Measurements from ENCODE around the gene APLF. TPM values are rescaled to one million over a fixed set of nuclear protein-coding genes. Genes with fewer than 3 reads are reported as not detected.

APLF gene
- total RNA-seq, 1 experiment from 2014 or later, result 4.5 TPM

GRCh38 chr2:68512326-68512725 is 44.9 kb downstream of the APLF start:
- Mint-ChIP-seq H3K4me1 (ENCODE audit: low read depth, unreplicated experiment) (peaks cover 8% of the 10 kb centered on the region), H3K4me3 (ENCODE audit: low read depth, unreplicated experiment) (no peak overlapping the region), H3K27me3 (ENCODE audit: unreplicated experiment) (no peaks in the 10 kb centered on the region), H3K9me3 (ENCODE audit: low read depth, unreplicated experiment) (no peaks in the 10 kb centered on the region), H3K27ac (ENCODE audit: unreplicated experiment) (no peak overlapping the region), H3K36me3 (ENCODE audit: insufficient read depth, unreplicated experiment) (no peaks in the 10 kb centered on the region)
- DNase-seq, result no peak
- intact Hi-C loops (cut with micrococcal nuclease; ENCODE audit: unreplicated experiment), result no loop called here
- CTCF ChIA-PET, result no interaction called here
- no peak for TF ChIP-seq CTCF (IDR thresholded peaks at IDR 0.05; ENCODE audit: unreplicated experiment)
- BruUV-seq (replicated peaks), result no TSS peak

DNA sequence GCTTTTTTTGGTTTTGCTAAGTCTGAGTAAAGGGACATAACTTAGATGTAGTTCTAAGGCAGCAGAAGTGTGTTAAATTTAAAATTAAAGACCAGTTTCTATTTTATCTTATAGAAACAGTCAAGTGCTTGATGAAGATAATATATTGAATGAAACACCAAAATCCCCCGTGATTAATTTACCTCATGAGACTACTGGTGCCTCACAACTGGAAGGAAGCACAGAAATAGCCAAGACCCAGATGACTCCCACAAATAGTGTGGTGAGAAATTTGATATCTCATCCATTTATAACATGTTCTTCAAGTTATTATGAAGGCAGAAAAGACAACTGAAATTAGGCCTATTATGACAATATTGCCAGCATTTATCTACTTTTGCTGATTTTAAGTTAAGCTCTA is 45.6 kb downstream of the APLF start:
- intact Hi-C loops (cut with micrococcal nuclease; ENCODE audit: unreplicated experiment), result no loop called here
- Mint-ChIP-seq H3K4me1 (ENCODE audit: low read depth, unreplicated experiment) (peaks cover 8% of the 10 kb centered on the region), H3K27ac (ENCODE audit: unreplicated experiment) (no peak overlapping the region), H3K36me3 (ENCODE audit: insufficient read depth, unreplicated experiment) (no peaks in the 10 kb centered on the region), H3K27me3 (ENCODE audit: unreplicated experiment) (no peaks in the 10 kb centered on the region), H3K4me3 (ENCODE audit: low read depth, unreplicated experiment) (no peak overlapping the region), H3K9me3 (ENCODE audit: low read depth, unreplicated experiment) (no peaks in the 10 kb centered on the region)
- DNase-seq, result no peak
- TF ChIP-seq CTCF (IDR thresholded peaks at IDR 0.05; ENCODE audit: unreplicated experiment), result no peak
- CTCF ChIA-PET, result no interaction called here
- no TSS peak for BruUV-seq (replicated peaks)

- BruUV-seq (replicated peaks), result no TSS peak
- TF ChIP-seq CTCF (IDR thresholded peaks at IDR 0.05; ENCODE audit: unreplicated experiment), result no peak
- Mint-ChIP-seq H3K27me3 (ENCODE audit: unreplicated experiment) (no peaks in the 10 kb centered on the region), H3K36me3 (ENCODE audit: insufficient read depth, unreplicated experiment) (no peaks in the 10 kb centered on the region), H3K4me1 (ENCODE audit: low read depth, unreplicated experiment) (peaks cover 8% of the 10 kb centered on the region), H3K27ac (ENCODE audit: unreplicated experiment) (no peak overlapping the region), H3K4me3 (ENCODE audit: low read depth, unreplicated experiment) (no peak overlapping the region), H3K9me3 (ENCODE audit: low read depth, unreplicated experiment) (no peaks in the 10 kb centered on the region)
- CTCF ChIA-PET, result no interaction called here
- no peak for DNase-seq
- intact Hi-C loops (cut with micrococcal nuclease; ENCODE audit: unreplicated experiment), result no loop called here
These were observed 47.0 kb downstream of the APLF start for GRCh38 chr2:68514316-68514929.

DNA sequence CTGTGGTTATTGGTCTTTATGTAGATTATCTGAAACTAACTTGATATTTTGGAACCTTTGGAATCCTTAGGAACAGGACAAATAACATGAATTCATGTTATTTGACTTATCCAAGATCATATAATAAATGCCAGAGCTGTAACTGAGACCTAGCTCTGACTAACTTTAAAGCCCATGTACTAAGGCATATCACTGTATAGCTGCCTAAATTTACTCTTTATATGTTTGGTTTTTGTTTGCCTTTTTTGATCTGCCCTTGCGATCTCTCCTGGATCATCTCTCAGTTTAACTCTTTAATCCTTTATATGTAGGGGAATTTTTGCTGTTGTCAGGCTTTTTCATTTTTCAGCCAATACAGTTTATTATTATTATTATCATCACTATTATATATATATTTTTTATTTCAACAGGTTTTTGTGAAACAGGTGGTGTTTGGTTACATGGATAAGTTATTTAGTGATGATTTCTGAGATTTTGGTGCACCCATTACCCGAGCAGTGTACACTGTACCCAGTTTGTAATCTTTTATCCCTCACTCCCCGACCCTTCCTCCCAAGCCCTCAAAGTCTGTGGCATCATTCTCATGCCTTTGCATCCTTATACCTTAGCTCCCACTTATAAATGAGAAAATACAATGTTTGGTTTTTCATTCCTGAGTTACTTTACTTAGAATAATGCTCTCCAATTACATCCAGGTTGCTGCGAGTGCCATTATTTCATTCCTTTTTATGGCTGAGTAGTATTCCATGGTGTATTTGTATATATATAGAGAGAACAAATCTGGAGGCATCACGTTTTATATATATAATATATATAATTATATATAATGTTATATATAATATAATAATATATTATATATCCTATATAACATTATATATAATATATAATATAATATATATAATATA is 48.9 kb downstream of the APLF start:
- intact Hi-C loops (cut with micrococcal nuclease; ENCODE audit: unreplicated experiment), result no loop called here
- H3K36me3 Mint-ChIP-seq (ENCODE audit: insufficient read depth, unreplicated experiment), result no peaks in the 10 kb centered on the region
- no peak for TF ChIP-seq CTCF (IDR thresholded peaks at IDR 0.05; ENCODE audit: unreplicated experiment)
- no TSS peak for BruUV-seq (replicated peaks)
- CTCF ChIA-PET, result no interaction called here
- no peaks in the 10 kb centered on the region for H3K27me3 Mint-ChIP-seq (ENCODE audit: unreplicated experiment)
- H3K4me1 Mint-ChIP-seq (ENCODE audit: low read depth, unreplicated experiment), result peaks cover 8% of the 10 kb centered on the region
- no peak overlapping the region for H3K4me3 Mint-ChIP-seq (ENCODE audit: low read depth, unreplicated experiment)
- no peaks in the 10 kb centered on the region for H3K9me3 Mint-ChIP-seq (ENCODE audit: low read depth, unreplicated experiment)
- no peak overlapping the region for H3K27ac Mint-ChIP-seq (ENCODE audit: unreplicated experiment)
- DNase-seq, result no peak
